ENCODE results near the gene ARHGAP9.
"Not testable (repeated sequence)": the region's sequence is repeated elsewhere in the genome, so short reads cannot be mapped to it uniquely, and the experiment has no call there.

- not testable (repeated sequence) for TF ChIP-seq CTCF (conservative IDR thresholded peaks at IDR 0.05; ENCODE audit: low read depth, low read length); EZH2 (IDR thresholded peaks at IDR 0.05; ENCODE audit: borderline replicate concordance, low read depth, low read length, poor library complexity, severe bottlenecking)
Measured at GRCh38 chr12:57441393-57441792, 38.3 kb downstream of the ARHGAP9 start.

Data from A673 (cell line).